ACC112 (cell line): ENCODE data around the gene SPATA31D4.
"Not testable (repeated sequence)": the region's sequence is repeated elsewhere in the genome, so short reads cannot be mapped to it uniquely, and the experiment has no call there.

ENCODE experiments used
- H2AFZ ChIP-seq: fragments of 200-600 bp; sonication (generic); one replicate; pipeline ENCODE4 v1.6.0; 2017; ENCODE audit warnings: antibody characterized with exemption, low read length; ENCODE audit not compliant: unreplicated experiment
- H3K27ac ChIP-seq: fragments of 200-600 bp; sonication (generic); 2 replicates; pipeline ENCODE4 v1.5.1; 2014; ENCODE audit warnings: low read depth, mild to moderate bottlenecking, antibody characterized with exemption, low read length, moderate library complexity
- H3K27me3 ChIP-seq: fragments of 200-600 bp; sonication (generic); 2 replicates; pipeline ENCODE4 v1.6.1; 2014; ENCODE audit warnings: mild to moderate bottlenecking, antibody characterized with exemption, low read length, moderate library complexity, mixed read lengths; ENCODE audit not compliant: insufficient read depth
- H3K36me3 ChIP-seq: fragments of 200-600 bp; sonication (generic); 2 replicates; pipeline ENCODE4 v1.6.1; 2016; ENCODE audit warnings: mild to moderate bottlenecking, antibody characterized with exemption, low read length, moderate library complexity, mixed read lengths; ENCODE audit not compliant: insufficient read depth
- H3K4me1 ChIP-seq: fragments of 200-600 bp; sonication (generic); one replicate; pipeline ENCODE4 v1.6.1; 2016; ENCODE audit warnings: low read length, mixed read lengths; ENCODE audit not compliant: insufficient read depth, unreplicated experiment, control insufficient read depth
- H3K4me3 ChIP-seq: fragments of 200-600 bp; sonication (generic); 2 replicates; pipeline ENCODE4 v1.5.1; 2014; ENCODE audit warnings: mild to moderate bottlenecking, low read depth, low read length
- H3K79me2 ChIP-seq: fragments of 200-600 bp; sonication (generic); one replicate; pipeline ENCODE4 v1.6.0; 2016; ENCODE audit warnings: low read length; ENCODE audit not compliant: control insufficient read depth, unreplicated experiment, insufficient read depth

SPATA31D4 gene

GRCh38 chr9:81902196-81902595, 26.0 kb upstream of the SPATA31D4 start:
- Histone ChIP-seq H2AFZ (no peak overlapping the region), H3K27me3 (no peaks in the 10 kb centered on the region), H3K4me3 (no peak overlapping the region), H3K4me1 (no peaks in the 10 kb centered on the region), H3K79me2 (no peaks in the 10 kb centered on the region), H3K36me3 (no peaks in the 10 kb centered on the region), H3K27ac (no peak overlapping the region)

- Histone ChIP-seq H3K27ac (no peak overlapping the region), H3K4me3 (no peak overlapping the region), H3K27me3 (no peaks in the 10 kb centered on the region), H3K36me3 (no peaks in the 10 kb centered on the region), H2AFZ (no peak overlapping the region), H3K4me1 (no peaks in the 10 kb centered on the region), H3K79me2 (no peaks in the 10 kb centered on the region)
Measured at GRCh38 chr9:81902626-81903025, 25.6 kb upstream of the SPATA31D4 start.

DNA sequence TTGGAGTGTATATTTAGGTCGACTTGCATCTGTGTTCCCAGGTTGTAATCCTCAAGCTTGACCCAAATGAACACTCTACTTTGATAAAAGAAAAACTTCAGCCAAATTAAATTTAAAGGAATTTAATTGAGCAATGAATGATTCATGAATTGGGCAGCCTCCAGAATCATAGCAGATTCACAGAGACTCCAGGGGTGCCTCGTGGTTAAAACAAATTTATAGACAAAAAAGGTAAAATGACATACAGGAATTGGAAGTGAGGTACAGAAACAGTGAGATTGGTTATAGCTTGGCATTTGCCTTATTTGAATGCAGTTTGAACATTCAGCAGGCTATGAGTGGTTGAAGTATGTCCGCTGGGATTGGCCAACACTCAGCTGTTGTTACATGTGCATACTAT, 21.6 kb upstream of the SPATA31D4 start:
- H3K27me3 ChIP-seq, result no peaks in the 10 kb centered on the region
- H3K4me1 ChIP-seq, result no peaks in the 10 kb centered on the region
- H2AFZ ChIP-seq, result no peak overlapping the region
- H3K36me3 ChIP-seq, result no peaks in the 10 kb centered on the region
- H3K4me3 ChIP-seq, result no peak overlapping the region
- no peak overlapping the region for H3K27ac ChIP-seq
- no peaks in the 10 kb centered on the region for H3K79me2 ChIP-seq

DNA sequence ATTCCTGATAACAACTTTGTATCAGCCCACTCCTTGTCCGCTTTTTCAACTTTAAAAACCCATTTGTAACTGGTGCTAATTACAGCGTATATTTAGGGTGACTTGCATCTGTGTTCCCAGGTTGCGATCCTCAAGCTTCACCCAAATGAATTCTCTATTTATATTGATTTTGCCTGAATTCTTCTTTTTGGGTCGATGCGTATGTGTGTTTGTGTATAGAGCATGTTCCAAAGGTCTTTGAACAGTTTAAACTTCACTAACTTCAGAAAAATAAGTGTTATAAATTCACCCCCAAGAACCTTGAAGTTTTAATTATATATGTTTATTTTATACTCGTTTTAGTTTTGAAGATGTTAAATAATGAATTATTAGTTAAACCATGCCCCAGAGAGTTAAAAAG, 16.1 kb upstream of the SPATA31D4 start:
- Histone ChIP-seq H3K36me3 (no peaks in the 10 kb centered on the region), H3K27me3 (no peaks in the 10 kb centered on the region), H3K79me2 (no peaks in the 10 kb centered on the region), H3K4me1 (no peaks in the 10 kb centered on the region), H3K4me3 (no peak overlapping the region), H2AFZ (no peak overlapping the region), H3K27ac (no peak overlapping the region)

DNA sequence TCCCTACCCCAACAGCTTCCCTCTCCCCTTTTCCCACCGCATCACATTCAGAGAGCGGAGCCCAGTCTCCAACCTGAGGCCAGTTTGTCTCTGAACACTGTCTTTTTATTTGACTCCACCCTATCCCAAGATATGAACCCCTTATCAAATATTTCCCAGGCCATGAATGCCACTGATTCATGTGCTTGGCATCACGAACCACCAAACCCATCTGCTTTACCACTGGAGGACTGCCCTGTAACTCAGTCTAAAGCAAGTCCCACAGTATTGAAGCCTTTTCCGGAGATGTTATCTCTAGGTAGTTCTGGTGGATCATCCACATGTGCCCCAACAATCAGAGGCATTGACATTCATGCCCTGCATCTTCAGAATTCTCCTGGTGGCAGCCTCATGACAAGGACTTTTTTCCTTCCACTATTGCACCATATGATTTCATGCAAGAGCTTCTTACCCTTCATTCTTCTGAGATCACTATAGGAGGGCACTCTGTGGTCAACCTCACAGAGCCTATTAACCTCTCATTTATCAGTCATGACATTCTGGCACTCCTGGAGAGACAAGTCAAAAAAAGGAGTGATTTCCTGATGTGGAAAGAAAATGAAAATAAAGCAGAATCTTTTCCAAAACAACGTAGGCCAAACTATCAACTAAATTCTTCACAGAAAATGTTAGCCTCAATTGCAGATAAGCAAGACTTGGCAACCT, 12.3 kb upstream of the SPATA31D4 start:
- no peaks in the 10 kb centered on the region for H3K27me3 ChIP-seq
- no peak overlapping the region for H3K4me3 ChIP-seq
- H3K4me1 ChIP-seq, result no peaks in the 10 kb centered on the region
- no peak overlapping the region for H2AFZ ChIP-seq
- no peak overlapping the region for H3K27ac ChIP-seq
- H3K79me2 ChIP-seq, result no peaks in the 10 kb centered on the region
- H3K36me3 ChIP-seq, result no peaks in the 10 kb centered on the region

DNA sequence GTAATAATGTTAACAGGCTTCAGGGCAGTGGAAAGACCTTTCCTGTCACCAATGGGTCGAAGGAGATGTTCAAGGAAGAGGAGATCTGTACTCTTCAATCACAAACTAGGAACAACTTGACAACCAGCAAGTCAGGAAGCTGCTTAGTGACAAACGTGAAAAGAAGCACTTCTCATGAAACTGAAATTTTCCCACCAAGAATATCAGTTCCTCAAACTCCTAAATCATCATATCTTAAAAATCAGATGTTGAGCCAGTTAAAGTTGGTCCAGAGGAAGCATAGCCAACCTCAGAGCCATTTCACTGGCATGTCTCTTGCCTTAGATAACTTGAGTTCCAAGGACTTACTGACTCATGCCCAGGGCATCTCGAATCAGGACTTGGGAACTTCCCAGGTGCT, 9.7 kb upstream of the SPATA31D4 start:
- not testable (repeated sequence) for H3K36me3 ChIP-seq, H2AFZ ChIP-seq, H3K79me2 ChIP-seq, H3K27me3 ChIP-seq, H3K4me1 ChIP-seq, H3K27ac ChIP-seq, H3K4me3 ChIP-seq

DNA sequence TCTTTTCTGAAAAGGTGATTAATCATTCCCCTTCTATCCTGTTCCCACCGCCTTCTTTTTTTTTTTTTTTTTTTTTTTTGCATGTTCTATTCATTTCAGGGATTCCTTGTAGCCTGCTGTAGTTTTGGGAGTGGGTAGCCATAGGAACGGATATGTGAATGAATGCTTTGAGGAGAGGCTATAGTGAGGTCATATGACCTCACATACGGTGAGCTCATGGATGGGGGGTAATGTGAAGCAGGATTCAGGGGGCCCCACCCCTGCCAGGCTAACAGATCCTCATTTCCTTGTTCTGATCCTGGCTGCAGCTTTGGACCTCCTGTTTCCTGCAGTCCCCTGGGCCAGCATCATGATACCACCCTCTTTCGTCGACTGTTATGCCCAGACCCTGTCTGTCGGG, 1.9 kb downstream of the SPATA31D4 start:
- H3K4me3 ChIP-seq, H3K27ac ChIP-seq, H3K79me2 ChIP-seq, H3K4me1 ChIP-seq, H3K36me3 ChIP-seq, H3K27me3 ChIP-seq, H2AFZ ChIP-seq: not testable (repeated sequence)

- not testable (repeated sequence) for H3K27ac ChIP-seq, H3K36me3 ChIP-seq, H3K27me3 ChIP-seq, H2AFZ ChIP-seq, H3K4me3 ChIP-seq, H3K79me2 ChIP-seq, H3K4me1 ChIP-seq
Measured at GRCh38 chr9:81933547-81933946, 5.3 kb downstream of the SPATA31D4 start.

- not testable (repeated sequence) for H2AFZ ChIP-seq, H3K27ac ChIP-seq, H3K27me3 ChIP-seq, H3K36me3 ChIP-seq, H3K79me2 ChIP-seq, H3K4me3 ChIP-seq, H3K4me1 ChIP-seq
Measured at GRCh38 chr9:81943393-81943792, 15.2 kb downstream of the SPATA31D4 start, which contains the start of gene SPATA31D3. TSS of gene SPATA31D3 (plus strand) at chr9:81943500. CDS start at chr9:81943586, 86 bp downstream.

DNA sequence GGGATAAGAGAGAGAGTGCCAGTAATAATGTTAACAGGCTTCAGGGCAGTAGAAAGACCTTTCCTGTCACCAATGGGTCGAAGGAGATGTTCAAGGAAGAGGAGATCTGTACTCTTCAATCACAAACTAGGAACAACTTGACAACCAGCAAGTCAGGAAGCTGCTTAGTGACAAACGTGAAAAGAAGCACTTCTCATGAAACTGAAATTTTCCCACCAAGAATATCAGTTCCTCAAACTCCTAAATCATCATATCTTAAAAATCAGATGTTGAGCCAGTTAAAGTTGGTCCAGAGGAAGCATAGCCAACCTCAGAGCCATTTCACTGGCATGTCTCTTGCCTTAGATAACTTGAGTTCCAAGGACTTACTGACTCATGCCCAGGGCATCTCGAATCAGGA, 20.4 kb downstream of the SPATA31D4 start:
- H3K27ac ChIP-seq, H3K36me3 ChIP-seq, H3K79me2 ChIP-seq, H3K27me3 ChIP-seq, H3K4me1 ChIP-seq, H3K4me3 ChIP-seq, H2AFZ ChIP-seq: not testable (repeated sequence)

- no peaks in the 10 kb centered on the region for H3K4me1 ChIP-seq
- H2AFZ ChIP-seq, result no peak overlapping the region
- H3K27me3 ChIP-seq, result no peaks in the 10 kb centered on the region
- H3K27ac ChIP-seq, result no peak overlapping the region
- H3K36me3 ChIP-seq, result no peaks in the 10 kb centered on the region
- H3K4me3 ChIP-seq, result no peak overlapping the region
- no peaks in the 10 kb centered on the region for H3K79me2 ChIP-seq
Measured at GRCh38 chr9:81953096-81953495, 24.9 kb downstream of the SPATA31D4 start.
